H9 (cell line): Measurements from ENCODE around the gene BRD7. TPM values are rescaled to one million over a fixed set of nuclear protein-coding genes. Genes with fewer than 3 reads are reported as not detected.

Source experiments
- DNase-seq: peaks from one replicate; pipeline ENCODE4 v3.0.0-alpha.2; 2017
- H2AFZ ChIP-seq: one replicate; pipeline ENCODE4 v1.6.1; 2013; ENCODE audit warnings: mild to moderate bottlenecking, low read length, control low read depth, moderate library complexity
- H2AK5ac ChIP-seq: 2 replicates; pipeline ENCODE4 v1.6.1; 2013; ENCODE audit warnings: low read length, control low read depth, mixed read lengths; ENCODE audit not compliant: insufficient read length
- H2BK120ac ChIP-seq: one replicate; pipeline ENCODE4 v1.6.1; 2013; ENCODE audit warnings: low read depth, mild to moderate bottlenecking, low read length, control low read depth, inconsistent platforms; ENCODE audit not compliant: poor library complexity, severe bottlenecking
- H2BK12ac ChIP-seq: 2 replicates; pipeline ENCODE4 v1.6.1; 2013; ENCODE audit warnings: low read length, control low read depth, mixed read lengths, low read depth; ENCODE audit not compliant: insufficient read length
- H2BK15ac ChIP-seq: 2 replicates; pipeline ENCODE4 v1.6.1; 2013; ENCODE audit warnings: low read depth, low read length, control low read depth
- H2BK20ac ChIP-seq: one replicate; pipeline ENCODE4 v1.6.1; 2013; ENCODE audit warnings: low read depth, mild to moderate bottlenecking, low read length, control low read depth, inconsistent platforms; ENCODE audit not compliant: poor library complexity, severe bottlenecking
- H2BK5ac ChIP-seq: 2 replicates; pipeline ENCODE4 v1.6.1; 2013; ENCODE audit warnings: low read length, control low read depth, mixed read lengths; ENCODE audit not compliant: insufficient read length
- H3K14ac ChIP-seq: 2 replicates; pipeline ENCODE4 v1.6.1; 2013; ENCODE audit warnings: low read length, control low read depth; ENCODE audit not compliant: insufficient read depth
- H3K18ac ChIP-seq: 2 replicates; pipeline ENCODE4 v1.6.1; 2013; ENCODE audit warnings: low read depth, mild to moderate bottlenecking, mixed read lengths, low read length, control low read depth; ENCODE audit not compliant: insufficient read length
- H3K23ac ChIP-seq: 2 replicates; pipeline ENCODE4 v1.6.1; 2013; ENCODE audit warnings: low read length, control low read depth, mixed read lengths, low read depth; ENCODE audit not compliant: insufficient read length
- H3K23me2 ChIP-seq: 2 replicates; pipeline ENCODE4 v1.6.1; 2013; ENCODE audit warnings: low read depth, mild to moderate bottlenecking, mixed read lengths, low read length, control low read depth; ENCODE audit not compliant: insufficient read length, poor library complexity, severe bottlenecking
- H3K27ac ChIP-seq: 2 replicates; pipeline ENCODE4 v1.5.1; 2013; ENCODE audit warnings: low read length, control low read depth, mixed read lengths, low read depth; ENCODE audit not compliant: insufficient read length
- H3K27me3 ChIP-seq: 2 replicates; pipeline ENCODE4 v1.6.1; 2013; ENCODE audit warnings: low read length, control low read depth, inconsistent platforms; ENCODE audit not compliant: insufficient read depth
- H3K4ac ChIP-seq: 2 replicates; pipeline ENCODE4 v1.6.1; 2013; ENCODE audit warnings: low read depth, mild to moderate bottlenecking, control low read depth, inconsistent platforms, low read length, moderate library complexity
- H3K4me1 ChIP-seq: 2 replicates; pipeline ENCODE4 v1.6.1; 2013; ENCODE audit warnings: low read length, control low read depth, inconsistent platforms; ENCODE audit not compliant: insufficient read depth
- H3K4me2 ChIP-seq: 2 replicates; pipeline ENCODE4 v1.6.1; 2013; ENCODE audit warnings: low read length, control low read depth, mixed read lengths; ENCODE audit not compliant: insufficient read length, insufficient read depth
- H3K56ac ChIP-seq: 2 replicates; pipeline ENCODE4 v1.6.1; 2013; ENCODE audit warnings: low read depth, mild to moderate bottlenecking, mixed read lengths, low read length, control low read depth; ENCODE audit not compliant: insufficient read length
- H3K79me1 ChIP-seq: 2 replicates; pipeline ENCODE4 v1.6.1; 2013; ENCODE audit warnings: low read depth, mild to moderate bottlenecking, moderate library complexity, low read length, control low read depth, inconsistent platforms; ENCODE audit not compliant: insufficient read depth, poor library complexity, severe bottlenecking
- H3K79me2 ChIP-seq: 2 replicates; pipeline ENCODE4 v1.6.1; 2013; ENCODE audit warnings: low read length, control low read depth, inconsistent platforms; ENCODE audit not compliant: insufficient read depth
- H3K9ac ChIP-seq: 2 replicates; pipeline ENCODE4 v1.6.1; 2013; ENCODE audit warnings: low read length, control low read depth, mixed read lengths; ENCODE audit not compliant: insufficient read length; ENCODE audit errors: extremely low read depth
- H3K9me3 ChIP-seq: one replicate; pipeline ENCODE4 v1.6.1; 2013; ENCODE audit warnings: low read depth, low read length, inconsistent platforms; ENCODE audit not compliant: control insufficient read depth
- H3T11ph ChIP-seq: one replicate; pipeline ENCODE4 v1.6.1; 2013; ENCODE audit warnings: mild to moderate bottlenecking, low read length, control low read depth, inconsistent platforms
- H4K20me1 ChIP-seq: one replicate; pipeline ENCODE4 v1.6.1; 2013; ENCODE audit not compliant: control insufficient read depth, insufficient read length, insufficient read depth
- H4K5ac ChIP-seq: 2 replicates; pipeline ENCODE4 v1.6.1; 2013; ENCODE audit warnings: low read depth, mild to moderate bottlenecking, mixed read lengths, low read length, control low read depth; ENCODE audit not compliant: insufficient read length
- H4K8ac ChIP-seq: replicated peaks from 2 replicates; pipeline ENCODE4 v1.6.1; 2013; ENCODE audit warnings: low read length, control low read depth, mixed read lengths, low read depth; ENCODE audit not compliant: insufficient read length
- H4K91ac ChIP-seq: 2 replicates; pipeline ENCODE4 v1.6.1; 2013; ENCODE audit warnings: low read depth, mild to moderate bottlenecking, moderate library complexity, mixed read lengths, low read length, control low read depth; ENCODE audit not compliant: insufficient read length
- H3K27ac Mint-ChIP-seq, 3 experiments: 2 replicates in 2 of 3; 3 replicates in 1 of 3; pipeline ENCODE4 v1.8.0; 2020 to 2021; ENCODE audit warnings: mixed read lengths in 3 of 3, mild to moderate bottlenecking in 1 of 3, moderate library complexity in 1 of 3
- H3K27me3 Mint-ChIP-seq: 2 replicates; pipeline ENCODE4 v1.8.0; 2021; ENCODE audit warnings: low read depth, mild to moderate bottlenecking, moderate library complexity, mixed read lengths
- H3K36me3 Mint-ChIP-seq, 3 experiments: 2 replicates in 2 of 3; 3 replicates in 1 of 3; pipeline ENCODE4 v1.8.0; 2020 to 2021; ENCODE audit warnings: low read depth in 3 of 3, mixed read lengths in 3 of 3; ENCODE audit not compliant: insufficient read depth in 1 of 3
- H3K4me1 Mint-ChIP-seq, 2 experiments: 2 replicates each; pipeline ENCODE4 v1.8.0; 2020; ENCODE audit warnings: mixed read lengths in 2 of 2
- H3K4me3 Mint-ChIP-seq, 2 experiments: 2 replicates in 1 of 2; 3 replicates in 1 of 2; pipeline ENCODE4 v1.8.0; 2020 to 2021; ENCODE audit warnings: mild to moderate bottlenecking in 2 of 2, mixed read lengths in 2 of 2, moderate library complexity in 1 of 2
- H3K9me3 Mint-ChIP-seq, 2 experiments: 2 replicates in 1 of 2; 3 replicates in 1 of 2; pipeline ENCODE4 v1.8.0; 2020; ENCODE audit warnings: mild to moderate bottlenecking in 2 of 2, mixed read lengths in 2 of 2, moderate library complexity in 1 of 2
- CTCF ChIP-seq: fragments of 200-600 bp; sonication (generic); conservative IDR thresholded peaks from 3 replicates; pipeline ENCODE4 v1.8.0; 2021; ENCODE audit warnings: antibody characterized with exemption, mild to moderate bottlenecking
- WGBS: extraction: QIAGEN DNeasy Blood & Tissue Kit; methylation state at CpG from one replicate; pipeline ENCODE4 v1.1.7; 2013; ENCODE audit warnings: missing lambda C conversion rate, low lambda C conversion rate, mixed read lengths; ENCODE audit not compliant: insufficient read length; ENCODE audit errors: extremely low coverage; 5-methylcytosine and 5-hydroxymethylcytosine counted together
- total RNA-seq: library from RNA; stranded (reverse); gene quantifications from 2 replicates; pipeline ENCODE4 v1.2.1, GENCODE V29; 2021

Gene BRD7
- total RNA-seq, 1 experiment from 2014 or later: 112 TPM

GRCh38 chr16:50386774-50387173 is 18.0 kb upstream of the BRD7 start:
- H2BK5ac ChIP-seq: no peak overlapping the region
- no peak overlapping the region for H2BK15ac ChIP-seq
- Mint-ChIP-seq H3K27ac (no peak overlapping the region), H3K9me3 (no peaks in the 10 kb centered on the region), H3K4me3 (no peak overlapping the region), H3K4me1 (peaks cover 8 to 9% of the 10 kb centered on the region in 2 experiments; a peak in 3 of 4 replicates), H3K36me3 (no peaks in the 10 kb centered on the region), H3K27me3 (peaks cover 9% of the 10 kb centered on the region)
- H2AFZ ChIP-seq: no peak overlapping the region
- no peaks in the 10 kb centered on the region for H3K4me1 ChIP-seq
- no peak overlapping the region for H4K8ac ChIP-seq
- WGBS: no CpG with 5 or more reads among the region's 13 CpGs
- no peak overlapping the region for H3K27ac ChIP-seq
- no peaks in the 10 kb centered on the region for H3K79me2 ChIP-seq
- H4K20me1 ChIP-seq: no peaks in the 10 kb centered on the region
- H2BK120ac ChIP-seq: no peak overlapping the region
- no peak overlapping the region for H3T11ph ChIP-seq
- H3K14ac ChIP-seq: no peak overlapping the region
- H4K5ac ChIP-seq: no peak overlapping the region
- no peak overlapping the region for H2AK5ac ChIP-seq
- H3K9ac ChIP-seq: no peak overlapping the region
- H3K56ac ChIP-seq: no peak overlapping the region
- no peaks in the 10 kb centered on the region for H3K27me3 ChIP-seq
- DNase-seq: no peak
- no peak for TF ChIP-seq CTCF
- no peak overlapping the region for H3K4ac ChIP-seq
- H3K9me3 ChIP-seq: no peaks in the 10 kb centered on the region
- no peak overlapping the region for H2BK20ac ChIP-seq
- H3K23me2 ChIP-seq: no peaks in the 10 kb centered on the region
- H3K18ac ChIP-seq: no peak overlapping the region
- no peak overlapping the region for H3K4me2 ChIP-seq
- no peak overlapping the region for H2BK12ac ChIP-seq
- H4K91ac ChIP-seq: no peak overlapping the region
- H3K23ac ChIP-seq: no peak overlapping the region
- no peaks in the 10 kb centered on the region for H3K79me1 ChIP-seq
